B cell (primary cell): ENCODE measurements around the gene LACTB. TPM values are rescaled to one million over a fixed set of nuclear protein-coding genes. Genes with fewer than 3 reads are reported as not detected.

ENCODE experiments used
- ATAC-seq: fragments of 200-7000 bp; cut with Tn5 transposase; one replicate; pipeline ENCODE4 v1.10.0; 2021; ENCODE audit warnings: low read depth, mild to moderate bottlenecking, moderate number of reproducible peaks, moderate library complexity
- CTCF ChIA-PET: fragments of 350-600 bp; sonication (Branson Sonifier 250); formaldehyde crosslinking; loops from one replicate; lab custom pipeline; 2021; ENCODE audit warnings: antibody characterized with exemption, inconsistent platforms; lab: Charles Lee
- POLR2A ChIA-PET: fragments of 350-600 bp; sonication (Branson Sonifier 250); formaldehyde crosslinking; loops from one replicate; lab custom pipeline; 2021; ENCODE audit warnings: antibody characterized with exemption; lab: Charles Lee
- DNase-seq: peaks from one replicate; pipeline ENCODE4 v3.0.0; 2013
- H2AFZ ChIP-seq: 2 replicates; pipeline ENCODE4 v1.6.1; 2012; ENCODE audit warnings: mild to moderate bottlenecking, low read depth, low read length; ENCODE audit not compliant: insufficient read depth, poor library complexity, severe bottlenecking
- H3K27ac ChIP-seq, 2 donors: 1 replicate in 1 of 2; 2 replicates in 1 of 2; pipeline ENCODE4 v1.5.1; 2012 to 2013; ENCODE audit warnings: low read length in 2 of 2, mild to moderate bottlenecking in 2 of 2, moderate library complexity in 1 of 2
- H3K27me3 ChIP-seq, 4 experiments: fragments of 200-600 bp in 1 of 4; sonication (generic) in 1 of 4; replicated peaks in 1 of 4; 1 replicate in 2 of 4; 2 replicates in 2 of 4; pipeline versions ENCODE4 v1.6.1 to v1.7.0; 2013 to 2016; ENCODE audit warnings: low read length in 3 of 4, mild to moderate bottlenecking in 2 of 4, mixed read lengths in 1 of 4, moderate library complexity in 1 of 4; ENCODE audit not compliant: insufficient read depth in 4 of 4, control insufficient read depth in 3 of 4; ENCODE audit errors: control extremely low read depth in 1 of 4
- H3K36me3 ChIP-seq, 2 experiments: replicated peaks in 1 of 2; 1 replicate in 1 of 2; 2 replicates in 1 of 2; pipeline versions ENCODE4 v1.6.1 to v1.7.1; 2013; ENCODE audit warnings: low read length in 1 of 2; ENCODE audit not compliant: insufficient read depth in 2 of 2, control insufficient read depth in 1 of 2; ENCODE audit errors: control extremely low read depth in 1 of 2, extremely low read depth in 1 of 2
- H3K4me1 ChIP-seq, 2 donors: fragments of 200-600 bp in 1 of 2; sonication (generic) in 1 of 2; 1 replicate in 1 of 2; 2 replicates in 1 of 2; pipeline versions ENCODE4 v1.5.1 to v1.6.1; 2013 to 2017; ENCODE audit warnings: low read length in 2 of 2; ENCODE audit not compliant: control insufficient read depth in 2 of 2, insufficient read depth in 2 of 2
- H3K4me2 ChIP-seq: replicated peaks from 2 replicates; pipeline ENCODE3; 2012; ENCODE audit warnings: mild to moderate bottlenecking, low read depth, low read length; ENCODE audit not compliant: poor library complexity, severe bottlenecking
- H3K4me3 ChIP-seq, 5 experiments: fragments of 200-600 bp in 1 of 5; sonication (generic) in 1 of 5; 1 replicate in 3 of 5; 2 replicates in 2 of 5; pipeline versions ENCODE4 v1.5.1 to v1.7.0; 2011 to 2016; ENCODE audit warnings: low read length in 4 of 5, mild to moderate bottlenecking in 4 of 5, low read depth in 2 of 5, control low read depth in 1 of 5, moderate library complexity in 1 of 5; ENCODE audit not compliant: insufficient read depth in 1 of 5; ENCODE audit errors: control extremely low read depth in 1 of 5, extremely low read depth in 1 of 5
- H3K79me2 ChIP-seq: fragments of 200-600 bp; sonication (generic); one replicate; pipeline ENCODE4 v1.6.0; 2016; ENCODE audit warnings: low read length; ENCODE audit not compliant: control insufficient read depth, insufficient read depth
- H3K9ac ChIP-seq: fragments of 200-600 bp; sonication (generic); 2 replicates; pipeline ENCODE4 v1.6.1; 2017; ENCODE audit warnings: mild to moderate bottlenecking, low read length, moderate library complexity
- H3K9me3 ChIP-seq, 3 donors: one replicate each; pipeline versions ENCODE4 v1.6.1 to v1.7.1; 2013; ENCODE audit warnings: low read length in 2 of 3; ENCODE audit not compliant: control insufficient read depth in 2 of 3, insufficient read depth in 1 of 3; ENCODE audit errors: control extremely low read depth in 1 of 3
- H4K20me1 ChIP-seq: 2 replicates; pipeline ENCODE4 v1.6.0; 2012; ENCODE audit warnings: mild to moderate bottlenecking, low read length; ENCODE audit not compliant: insufficient read depth, control insufficient read depth, poor library complexity, severe bottlenecking
- H3K27ac Mint-ChIP-seq: one replicate; pipeline ENCODE4 v1.8.0; 2021; ENCODE audit warnings: mixed read lengths
- H3K27me3 Mint-ChIP-seq: one replicate; pipeline ENCODE4 v1.8.0; 2021; ENCODE audit warnings: mixed read lengths
- H3K4me1 Mint-ChIP-seq: one replicate; pipeline ENCODE4 v1.8.0; 2021; ENCODE audit warnings: mixed read lengths
- H3K4me3 Mint-ChIP-seq: one replicate; pipeline ENCODE4 v1.8.0; 2021; ENCODE audit warnings: mixed read lengths
- H3K9me3 Mint-ChIP-seq: one replicate; pipeline ENCODE4 v1.8.0; 2022; ENCODE audit warnings: mixed read lengths; ENCODE audit not compliant: insufficient read depth
- EZH2 ChIP-seq: IDR thresholded peaks from 2 replicates; pipeline ENCODE4 v1.6.1; 2012; ENCODE audit warnings: borderline replicate concordance, low read depth, mild to moderate bottlenecking, moderate library complexity, low read length; ENCODE audit not compliant: insufficient read depth, poor library complexity, severe bottlenecking
- WGBS: methylation state at CpG from one replicate; pipeline ENCODE4 v1.1.5; 2013; ENCODE audit warnings: missing lambda C conversion rate; ENCODE audit not compliant: insufficient coverage; 5-methylcytosine and 5-hydroxymethylcytosine counted together
- intact Hi-C: fragments of 100-400 bp; cut with micrococcal nuclease; formaldehyde crosslinking; loops from one replicate; pipeline ENCODE4 v1.10.0; 2022
- polyA plus RNA-seq: library from polyadenylated mRNA; depleted of rRNA; stranded (reverse); fragments of >200 nt; gene quantifications from 2 replicates; pipeline ENCODE4 v1.2.3, GENCODE V29; 2012
- total RNA-seq, 2 donors: library from RNA; stranded (reverse); fragments of 120-200 nt in 1 of 2; gene quantifications; 1 replicate in 1 of 2; 2 replicates in 1 of 2; pipeline versions ENCODE4 v1.2.3 to v1.2.4, GENCODE V29; 2013 to 2022
- TF ChIP-seq, protein P1 (sequence below): fragments of 200-600 bp; IDR thresholded peaks from one replicate; pipeline ENCODE4 v1.8.0; 2022; ENCODE audit warnings: antibody characterized with exemption, mild to moderate bottlenecking

LACTB gene
- total and polyA plus RNA-seq, 2 donors (not counting 1 experiment from before 2014, with no cell fraction given) = 5.0 to 20.0 TPM

DNA sequence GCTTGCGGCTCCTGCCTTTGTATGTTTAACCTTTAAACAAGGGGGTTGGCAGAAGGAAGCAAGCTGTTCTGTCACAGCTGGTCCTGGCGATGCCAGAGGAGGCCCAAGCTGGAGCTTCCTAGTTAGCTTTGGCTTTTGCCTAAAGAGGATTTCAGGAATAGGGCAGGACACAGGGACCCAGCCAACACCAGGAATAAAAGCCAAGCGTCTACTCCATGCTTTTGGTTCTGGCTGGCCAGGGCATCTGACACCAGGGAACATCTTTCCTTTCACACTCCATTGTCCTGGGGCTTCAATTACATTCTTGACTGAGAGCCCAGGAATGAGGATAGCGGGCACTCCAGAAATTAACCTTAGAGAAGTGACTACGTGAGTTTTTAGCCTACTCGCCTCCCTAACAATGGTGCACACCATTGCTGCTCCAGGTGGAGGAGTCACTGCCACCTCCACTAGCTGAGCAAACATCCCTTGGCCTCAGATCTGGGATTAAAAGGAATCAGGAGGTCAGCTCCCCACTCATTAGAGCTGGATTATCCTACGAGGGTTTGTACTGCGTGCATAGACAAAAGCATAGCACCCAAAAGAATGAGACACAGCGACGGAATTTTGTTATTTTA is 40.9 kb upstream of the LACTB start:
- H4K20me1 ChIP-seq = no peaks in the 10 kb centered on the region
- whole genome bisulfite sequencing = 100% methylated on average over 5 of the region's 10 CpGs
- no peaks in the 10 kb centered on the region for H3K79me2 ChIP-seq
- no peak overlapping the region for H3K4me3 ChIP-seq
- TF ChIP-seq, protein P1, sequence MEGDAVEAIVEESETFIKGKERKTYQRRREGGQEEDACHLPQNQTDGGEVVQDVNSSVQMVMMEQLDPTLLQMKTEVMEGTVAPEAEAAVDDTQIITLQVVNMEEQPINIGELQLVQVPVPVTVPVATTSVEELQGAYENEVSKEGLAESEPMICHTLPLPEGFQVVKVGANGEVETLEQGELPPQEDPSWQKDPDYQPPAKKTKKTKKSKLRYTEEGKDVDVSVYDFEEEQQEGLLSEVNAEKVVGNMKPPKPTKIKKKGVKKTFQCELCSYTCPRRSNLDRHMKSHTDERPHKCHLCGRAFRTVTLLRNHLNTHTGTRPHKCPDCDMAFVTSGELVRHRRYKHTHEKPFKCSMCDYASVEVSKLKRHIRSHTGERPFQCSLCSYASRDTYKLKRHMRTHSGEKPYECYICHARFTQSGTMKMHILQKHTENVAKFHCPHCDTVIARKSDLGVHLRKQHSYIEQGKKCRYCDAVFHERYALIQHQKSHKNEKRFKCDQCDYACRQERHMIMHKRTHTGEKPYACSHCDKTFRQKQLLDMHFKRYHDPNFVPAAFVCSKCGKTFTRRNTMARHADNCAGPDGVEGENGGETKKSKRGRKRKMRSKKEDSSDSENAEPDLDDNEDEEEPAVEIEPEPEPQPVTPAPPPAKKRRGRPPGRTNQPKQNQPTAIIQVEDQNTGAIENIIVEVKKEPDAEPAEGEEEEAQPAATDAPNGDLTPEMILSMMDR = no peak
- TF ChIP-seq EZH2 = no peak
- no peak overlapping the region for H3K9ac ChIP-seq
- Mint-ChIP-seq H3K4me3 (no peak overlapping the region), H3K27me3 (peaks cover 33% of the 10 kb centered on the region), H3K9me3 (no peaks in the 10 kb centered on the region), H3K4me1 (no peaks in the 10 kb centered on the region), H3K27ac (no peak overlapping the region)
- H3K27me3 ChIP-seq = peaks cover 0 to 9% (median 0%) of the 10 kb centered on the region in 4 experiments
- H3K4me2 ChIP-seq = no peak overlapping the region
- H3K4me1 ChIP-seq = no peaks in the 10 kb centered on the region
- no peaks in the 10 kb centered on the region for H3K9me3 ChIP-seq
- intact Hi-C loops = no loop called here
- no peak for ATAC-seq
- ChIA-PET POLR2A (no interaction called here), CTCF (no interaction called here)
- no peak overlapping the region for H2AFZ ChIP-seq
- H3K27ac ChIP-seq = no peak overlapping the region
- no peaks in the 10 kb centered on the region for H3K36me3 ChIP-seq
- no peak for DNase-seq

DNA sequence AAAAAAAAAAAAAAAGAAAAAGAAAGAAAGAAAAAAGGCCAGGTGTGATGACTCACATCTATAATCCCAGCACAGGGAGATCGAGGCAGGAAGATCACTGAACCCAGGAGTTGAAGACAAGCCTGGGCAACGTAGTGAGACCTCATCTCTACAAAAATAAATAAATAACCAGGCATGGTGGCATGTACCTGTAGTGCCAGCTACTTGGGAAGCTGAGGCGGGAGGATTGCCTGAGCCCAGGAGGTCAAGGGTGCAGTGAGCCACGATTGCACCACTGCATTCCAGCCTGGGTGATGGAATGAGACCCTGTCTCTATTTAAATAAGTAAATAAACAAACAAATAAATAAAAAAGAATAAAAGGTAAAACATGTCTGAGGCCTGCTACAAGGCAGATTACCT is 39.3 kb upstream of the LACTB start:
- H3K36me3 ChIP-seq = no peaks in the 10 kb centered on the region
- POLR2A ChIA-PET = no interaction called here
- peaks cover 0 to 11% (median 0%) of the 10 kb centered on the region in 4 experiments for H3K27me3 ChIP-seq
- H3K4me1 ChIP-seq = no peaks in the 10 kb centered on the region
- Mint-ChIP-seq H3K9me3 (no peaks in the 10 kb centered on the region), H3K27me3 (peaks cover 28% of the 10 kb centered on the region), H3K4me3 (no peak overlapping the region), H3K4me1 (no peaks in the 10 kb centered on the region), H3K27ac (no peak overlapping the region)
- WGBS = no CpG with 5 or more reads among the region's 4 CpGs
- no peaks in the 10 kb centered on the region for H3K9me3 ChIP-seq
- no peak for DNase-seq
- no peak overlapping the region for H3K9ac ChIP-seq
- CTCF ChIA-PET = interaction anchor here (0.7 kb wide), 1 partner anchor 10 kb away, joined by 5 read pairs; no protein-coding TSS in a partner anchor
- H3K4me2 ChIP-seq = no peak overlapping the region
- no peak for TF ChIP-seq EZH2
- TF ChIP-seq, protein P1 = no peak
- ATAC-seq = no peak
- H3K4me3 ChIP-seq = no peak overlapping the region
- intact Hi-C loops = no loop called here
- H3K27ac ChIP-seq = no peak overlapping the region
- H3K79me2 ChIP-seq = no peaks in the 10 kb centered on the region
- H2AFZ ChIP-seq = no peak overlapping the region
- H4K20me1 ChIP-seq = no peaks in the 10 kb centered on the region
